HuH-7 (cell line): ENCODE results near the gene RAB4B.
A peak's percentile ranks its signal among the peaks of the same experiment; 100 is the strongest.
"Not testable (repeated sequence)": the region's sequence is repeated elsewhere in the genome, so short reads cannot be mapped to it uniquely, and the experiment has no call there.

Experiments used
- DNase-seq: peaks from one replicate; pipeline ENCODE4 v3.0.0; 2011; ENCODE audit warnings: low spot score

The RAB4B gene

GRCh38 chr19:40750874-40751537 is 27.0 kb upstream of the RAB4B start, which contains the start of gene SNRPA:
Gene SNRPA (plus strand): TSS chr19:40751203. CDS start chr19:40751409, 206 bp downstream.
- peak; percentile 93 for DNase-seq

- DNase-seq = no peak
These were observed 25.7 kb upstream of the RAB4B start for GRCh38 chr19:40752257-40752781.

GRCh38 chr19:40754611-40755247 is 23.3 kb upstream of the RAB4B start:
- peak; percentile 42 for DNase-seq

- no peak for DNase-seq
These were observed 22.8 kb upstream of the RAB4B start for GRCh38 chr19:40755248-40755624.

GRCh38 chr19:40755791-40756190 is 22.3 kb upstream of the RAB4B start:
- no peak for DNase-seq

GRCh38 chr19:40756502-40757110 is 21.4 kb upstream of the RAB4B start:
- no peak for DNase-seq

- no peak for DNase-seq
These were observed 19.6 kb upstream of the RAB4B start for GRCh38 chr19:40758491-40758890.

DNA sequence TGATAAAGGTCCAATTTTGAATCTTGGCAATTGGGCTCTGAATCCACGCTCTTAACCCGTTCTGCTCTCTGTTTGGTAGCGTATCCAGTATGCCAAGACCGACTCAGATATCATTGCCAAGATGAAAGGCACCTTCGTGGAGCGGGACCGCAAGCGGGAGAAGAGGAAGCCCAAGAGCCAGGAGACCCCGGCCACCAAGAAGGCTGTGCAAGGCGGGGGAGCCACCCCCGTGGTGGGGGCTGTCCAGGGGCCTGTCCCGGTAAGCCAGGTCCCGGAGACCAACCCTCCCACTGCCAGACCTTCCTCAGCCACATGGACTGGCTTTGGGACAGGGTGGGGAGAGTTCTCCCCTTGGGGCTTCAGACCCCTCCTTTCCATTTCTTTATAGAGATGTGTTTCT is 18.7 kb upstream of the RAB4B start:
- DNase-seq = no peak

DNA sequence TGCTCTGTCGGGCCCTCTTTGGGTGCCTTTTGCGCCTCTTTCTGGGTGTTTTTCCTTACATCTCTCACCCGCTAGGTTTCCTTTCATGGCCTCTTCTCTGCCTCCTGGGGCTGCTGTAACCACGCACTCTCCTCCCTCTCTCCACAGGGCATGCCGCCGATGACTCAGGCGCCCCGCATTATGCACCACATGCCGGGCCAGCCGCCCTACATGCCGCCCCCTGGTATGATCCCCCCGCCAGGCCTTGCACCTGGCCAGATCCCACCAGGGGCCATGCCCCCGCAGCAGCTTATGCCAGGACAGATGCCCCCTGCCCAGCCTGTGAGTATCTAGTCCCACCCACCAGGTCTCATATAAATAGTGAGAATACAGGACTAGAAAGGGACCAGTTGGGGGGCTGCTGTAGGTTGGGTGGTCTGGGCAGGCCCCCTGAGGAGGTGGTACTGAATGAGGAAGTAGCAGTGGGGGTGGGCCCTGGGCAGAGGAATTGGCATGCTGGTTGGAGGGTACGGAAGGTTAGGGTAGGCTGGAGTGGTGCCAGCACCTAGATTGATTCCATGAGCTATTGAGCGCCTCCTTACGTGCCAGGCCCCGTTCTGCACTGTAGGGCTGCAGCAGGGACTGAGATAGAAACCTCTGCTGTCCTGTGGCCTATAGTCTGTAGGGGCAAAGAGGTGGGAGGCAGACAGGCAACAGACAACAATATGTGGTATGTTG is 15.1 kb upstream of the RAB4B start:
- DNase-seq = no peak

- DNase-seq = no peak
These were observed 14.5 kb upstream of the RAB4B start for GRCh38 chr19:40763526-40763925.

- DNase-seq = no peak
These were observed 14.1 kb upstream of the RAB4B start for GRCh38 chr19:40763963-40764362.

DNA sequence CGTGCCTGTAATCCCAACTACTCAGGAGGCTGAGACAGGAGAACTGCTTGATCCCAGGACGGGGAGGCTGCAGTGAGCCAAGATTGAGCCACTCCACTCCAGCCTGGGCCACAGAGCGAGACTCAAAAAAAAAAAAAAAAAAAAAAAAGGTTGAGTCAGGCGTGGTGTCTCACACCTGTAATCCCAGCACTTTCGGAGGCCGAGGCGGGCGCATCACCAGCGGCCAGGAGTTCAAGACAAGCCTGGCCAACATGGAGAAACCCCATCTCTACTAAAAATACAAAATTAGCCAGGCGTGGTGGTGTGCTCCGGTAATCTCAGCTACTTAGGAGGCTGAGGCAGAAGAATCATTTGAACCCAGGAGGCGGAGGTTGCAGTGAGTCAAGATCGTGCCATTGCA is 11.7 kb upstream of the RAB4B start:
- not testable (repeated sequence) for DNase-seq

- DNase-seq = no peak
These were observed 9.2 kb upstream of the RAB4B start for GRCh38 chr19:40768869-40769268.

- DNase-seq = not testable (repeated sequence)
These were observed 6.8 kb upstream of the RAB4B start for GRCh38 chr19:40771101-40771862.

DNA sequence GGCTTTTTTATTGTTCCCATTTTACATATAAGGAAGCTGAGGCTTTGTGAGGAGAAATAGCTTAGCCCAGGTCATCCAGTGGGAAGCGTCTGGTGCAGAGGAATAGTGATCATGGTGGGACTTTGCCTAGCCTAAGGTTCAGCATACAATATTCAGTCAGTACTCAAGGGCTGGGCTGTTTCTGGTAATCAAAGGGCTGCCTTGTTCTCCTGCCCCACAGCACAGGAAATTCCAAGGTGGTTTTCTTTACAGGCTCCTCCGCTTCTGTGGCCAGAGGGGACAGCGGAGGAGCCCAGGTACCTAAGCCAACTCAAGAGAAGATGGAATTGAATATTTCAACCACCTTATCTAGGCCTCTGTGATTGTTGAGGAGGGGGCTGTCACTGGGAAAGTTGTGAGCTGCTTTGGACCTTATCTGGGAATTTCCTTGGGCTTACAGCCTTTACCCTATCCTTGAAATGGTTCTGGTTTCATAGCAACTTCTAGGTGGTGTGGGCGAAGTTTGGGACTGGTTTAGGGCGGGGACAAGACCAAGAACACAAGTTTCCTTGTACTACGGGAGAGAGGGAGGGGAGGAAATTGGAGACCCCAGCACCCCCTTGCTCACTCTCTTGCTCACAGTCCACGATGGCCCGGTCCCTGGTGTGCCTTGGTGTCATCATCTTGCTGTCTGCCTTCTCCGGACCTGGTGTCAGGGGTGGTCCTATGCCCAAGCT is 3.0 kb upstream of the RAB4B start, which contains the start of gene MIA:
MIA (plus strand) TSS at position 606 of the 716 bp plus-strand sequence; CDS start at position 628, 22 bp downstream.
- no peak for DNase-seq

- DNase-seq = no peak
These were observed 2.4 kb upstream of the RAB4B start for GRCh38 chr19:40775632-40776022.

DNA sequence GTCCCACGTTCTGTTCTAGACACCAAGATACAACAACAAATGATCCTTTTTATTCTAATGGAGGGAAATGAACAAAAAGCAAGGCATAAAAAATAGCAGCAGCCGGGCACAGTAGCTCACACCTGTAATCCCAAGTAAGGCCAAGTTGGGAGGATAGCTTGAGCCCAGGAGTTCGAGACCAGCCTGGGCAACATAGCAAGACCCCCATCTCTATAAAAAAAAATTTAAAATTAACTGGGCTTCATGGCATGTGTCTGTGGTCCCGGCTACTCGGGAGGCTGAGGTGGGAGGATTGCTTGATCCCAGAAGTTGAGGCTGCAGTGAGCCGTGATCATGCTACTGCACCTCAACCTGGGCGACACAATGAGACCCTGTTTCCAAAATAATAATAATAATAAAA is 1.7 kb upstream of the RAB4B start:
- no peak for DNase-seq

DNA sequence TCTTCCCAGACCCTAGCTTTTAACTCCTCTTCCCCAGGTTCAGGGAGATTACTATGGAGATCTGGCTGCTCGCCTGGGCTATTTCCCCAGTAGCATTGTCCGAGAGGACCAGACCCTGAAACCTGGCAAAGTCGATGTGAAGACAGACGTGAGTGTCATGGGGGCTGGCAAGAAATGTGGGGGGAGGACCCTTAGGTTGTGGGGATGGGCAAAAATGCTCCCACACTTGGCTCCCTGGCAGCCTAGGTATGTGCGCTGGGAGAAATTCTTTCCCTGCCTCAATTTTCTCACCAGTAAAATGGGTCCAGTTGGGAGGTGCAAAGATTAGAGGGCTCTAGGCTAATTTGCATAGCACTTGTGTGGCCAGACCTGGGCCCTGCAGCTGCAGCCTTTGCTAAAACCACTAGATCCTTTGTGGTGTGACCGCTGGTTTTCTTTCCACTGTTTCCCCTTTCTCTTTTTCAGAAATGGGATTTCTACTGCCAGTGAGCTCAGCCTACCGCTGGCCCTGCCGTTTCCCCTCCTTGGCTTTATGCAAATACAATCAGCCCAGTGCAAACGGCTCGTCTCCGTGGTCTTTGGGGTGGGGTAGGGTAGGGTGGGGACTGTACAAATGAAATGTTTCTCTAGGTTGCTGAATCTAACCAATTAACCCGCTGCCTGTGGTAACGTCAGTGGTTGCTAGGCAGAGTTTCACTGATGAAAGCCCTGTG is 959 bp upstream of the RAB4B start:
- DNase-seq = peak; percentile 91

- no peak for DNase-seq
These were observed 456 bp upstream of the RAB4B start for GRCh38 chr19:40777645-40777936.

DNA sequence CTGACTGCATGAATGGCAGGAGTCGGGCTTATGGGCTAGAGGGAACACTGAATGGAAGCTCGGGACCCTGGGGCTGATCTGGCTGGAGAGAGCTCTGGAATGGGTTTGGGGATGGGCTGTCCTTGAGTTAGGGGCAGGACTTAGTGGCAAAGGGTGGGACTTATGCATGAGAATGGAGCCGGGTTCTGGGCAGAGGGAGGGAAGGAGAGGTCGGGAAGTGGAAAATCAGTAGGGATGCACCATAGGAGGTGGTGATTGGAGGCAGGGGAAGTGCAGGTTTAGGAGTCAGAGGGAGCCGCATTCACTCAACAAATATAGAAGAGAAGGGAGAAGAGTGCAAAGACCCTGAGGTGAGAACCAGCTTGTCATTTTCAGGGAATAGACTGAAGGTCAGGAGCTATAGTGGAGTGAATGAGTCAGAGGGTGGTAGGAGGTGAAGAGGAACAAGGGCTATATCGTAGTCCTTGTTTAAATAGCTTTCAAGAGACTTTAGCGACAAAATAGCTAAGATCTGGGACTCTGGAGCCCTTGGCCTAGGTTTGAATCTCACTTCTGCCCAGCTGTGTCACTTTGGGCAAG is 748 bp downstream of the RAB4B start:
- DNase-seq = no peak
